ENCODE data around the gene DERL2. TPM values are rescaled to one million over a fixed set of nuclear protein-coding genes. Genes with fewer than 3 reads are reported as not detected.

Gene DERL2
- total and polyA plus RNA-seq, 2 experiments from 2014 or later, result 54.3 to 136 TPM

DNA sequence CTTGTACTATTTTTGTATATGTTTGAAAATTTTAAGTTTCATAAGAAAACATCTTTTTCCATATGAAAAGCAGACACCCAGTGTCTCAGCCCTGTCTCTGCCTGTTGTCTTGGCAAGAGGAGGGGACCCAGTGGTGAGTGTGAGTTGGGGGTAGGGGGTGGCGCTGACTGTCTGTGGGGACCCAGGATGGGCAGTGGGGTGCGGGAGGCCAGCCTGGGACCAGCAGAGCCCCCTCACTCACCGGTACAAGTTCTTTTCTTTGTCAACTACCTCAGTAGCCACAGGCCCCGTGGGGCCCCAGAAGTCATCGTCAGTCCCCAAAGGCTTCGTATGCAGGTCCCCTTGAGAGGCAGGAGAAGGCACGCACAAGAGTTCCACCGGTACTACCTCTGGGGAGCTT, 46.6 kb upstream of the DERL2 start:
- Histone ChIP-seq H3K79me2 (no peaks in the 10 kb centered on the region), H3K4me3 (no peak overlapping the region), H3K9me2 (replicated peaks; ENCODE audit: insufficient read depth) (no peaks in the 10 kb centered on the region), H3K4me1 (ENCODE audit: insufficient read depth) (no peaks in the 10 kb centered on the region), H3K27ac (no peak overlapping the region), H3K36me3 (replicated peaks; ENCODE audit: insufficient read depth, low read depth) (no peaks in the 10 kb centered on the region), H3K9me3 (ENCODE audit: low read depth) (no peaks in the 10 kb centered on the region), H3K4me2 (no peak overlapping the region), H2AFZ (no peak overlapping the region), H4K20me1 (ENCODE audit: insufficient read depth, poor library complexity, severe bottlenecking) (no peaks in the 10 kb centered on the region), H3K27me3 (no peaks in the 10 kb centered on the region)
- DNase-seq (ENCODE audit: low spot score), result no peak
- no peak for TF ChIP-seq EZH2phosphoT487 (IDR thresholded peaks at IDR 0.05; ENCODE audit: low read depth, severe bottlenecking, unreplicated experiment)
- TF ChIP-seq, protein P1, sequence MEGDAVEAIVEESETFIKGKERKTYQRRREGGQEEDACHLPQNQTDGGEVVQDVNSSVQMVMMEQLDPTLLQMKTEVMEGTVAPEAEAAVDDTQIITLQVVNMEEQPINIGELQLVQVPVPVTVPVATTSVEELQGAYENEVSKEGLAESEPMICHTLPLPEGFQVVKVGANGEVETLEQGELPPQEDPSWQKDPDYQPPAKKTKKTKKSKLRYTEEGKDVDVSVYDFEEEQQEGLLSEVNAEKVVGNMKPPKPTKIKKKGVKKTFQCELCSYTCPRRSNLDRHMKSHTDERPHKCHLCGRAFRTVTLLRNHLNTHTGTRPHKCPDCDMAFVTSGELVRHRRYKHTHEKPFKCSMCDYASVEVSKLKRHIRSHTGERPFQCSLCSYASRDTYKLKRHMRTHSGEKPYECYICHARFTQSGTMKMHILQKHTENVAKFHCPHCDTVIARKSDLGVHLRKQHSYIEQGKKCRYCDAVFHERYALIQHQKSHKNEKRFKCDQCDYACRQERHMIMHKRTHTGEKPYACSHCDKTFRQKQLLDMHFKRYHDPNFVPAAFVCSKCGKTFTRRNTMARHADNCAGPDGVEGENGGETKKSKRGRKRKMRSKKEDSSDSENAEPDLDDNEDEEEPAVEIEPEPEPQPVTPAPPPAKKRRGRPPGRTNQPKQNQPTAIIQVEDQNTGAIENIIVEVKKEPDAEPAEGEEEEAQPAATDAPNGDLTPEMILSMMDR (IDR thresholded peaks at IDR 0.05; ENCODE audit: poor library complexity), result no peak
- TF ChIP-seq EZH2 (IDR thresholded peaks at IDR 0.05; ENCODE audit: borderline replicate concordance), result no peak
- WGBS (ENCODE audit: low lambda C conversion rate, missing lambda C conversion rate), result 80% methylated on average over 7 of the region's 8 CpGs

DNA sequence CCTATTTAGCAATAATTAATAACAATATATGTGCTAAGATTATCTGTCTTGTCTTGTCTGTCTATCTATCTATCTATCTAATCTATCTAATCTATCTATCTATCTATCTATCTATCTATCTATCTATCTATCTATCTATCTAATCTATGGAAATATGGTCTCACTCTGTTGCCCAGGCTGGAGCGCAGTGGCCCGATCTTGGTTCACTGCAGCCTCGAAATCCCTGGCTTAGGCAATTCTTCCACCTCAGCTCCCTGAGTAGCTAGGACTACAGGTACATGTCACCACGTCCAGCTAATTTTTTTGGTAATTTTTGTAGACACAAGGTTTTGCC, 45.1 kb upstream of the DERL2 start:
- no peak for DNase-seq (ENCODE audit: low spot score)
- H3K79me2 ChIP-seq, result no peaks in the 10 kb centered on the region
- TF ChIP-seq EZH2 (IDR thresholded peaks at IDR 0.05; ENCODE audit: borderline replicate concordance) (no peak), EZH2phosphoT487 (IDR thresholded peaks at IDR 0.05; ENCODE audit: low read depth, severe bottlenecking, unreplicated experiment) (no peak)
- TF ChIP-seq, protein P1 (IDR thresholded peaks at IDR 0.05; ENCODE audit: poor library complexity), result no peak
- H3K36me3 ChIP-seq (replicated peaks; ENCODE audit: insufficient read depth, low read depth), result no peaks in the 10 kb centered on the region
- H3K9me2 ChIP-seq (replicated peaks; ENCODE audit: insufficient read depth), result no peaks in the 10 kb centered on the region
- H3K4me3 ChIP-seq, result no peak overlapping the region
- no peaks in the 10 kb centered on the region for H4K20me1 ChIP-seq (ENCODE audit: insufficient read depth, poor library complexity, severe bottlenecking)
- H3K9me3 ChIP-seq (ENCODE audit: low read depth), result no peaks in the 10 kb centered on the region
- H2AFZ ChIP-seq, result no peak overlapping the region
- WGBS (ENCODE audit: low lambda C conversion rate, missing lambda C conversion rate), result 91% methylated on average over 4 of the region's 4 CpGs
- H3K27me3 ChIP-seq, result no peaks in the 10 kb centered on the region
- no peak overlapping the region for H3K27ac ChIP-seq
- H3K4me2 ChIP-seq, result no peak overlapping the region
- H3K4me1 ChIP-seq (ENCODE audit: insufficient read depth), result peaks cover 10% of the 10 kb centered on the region

DNA sequence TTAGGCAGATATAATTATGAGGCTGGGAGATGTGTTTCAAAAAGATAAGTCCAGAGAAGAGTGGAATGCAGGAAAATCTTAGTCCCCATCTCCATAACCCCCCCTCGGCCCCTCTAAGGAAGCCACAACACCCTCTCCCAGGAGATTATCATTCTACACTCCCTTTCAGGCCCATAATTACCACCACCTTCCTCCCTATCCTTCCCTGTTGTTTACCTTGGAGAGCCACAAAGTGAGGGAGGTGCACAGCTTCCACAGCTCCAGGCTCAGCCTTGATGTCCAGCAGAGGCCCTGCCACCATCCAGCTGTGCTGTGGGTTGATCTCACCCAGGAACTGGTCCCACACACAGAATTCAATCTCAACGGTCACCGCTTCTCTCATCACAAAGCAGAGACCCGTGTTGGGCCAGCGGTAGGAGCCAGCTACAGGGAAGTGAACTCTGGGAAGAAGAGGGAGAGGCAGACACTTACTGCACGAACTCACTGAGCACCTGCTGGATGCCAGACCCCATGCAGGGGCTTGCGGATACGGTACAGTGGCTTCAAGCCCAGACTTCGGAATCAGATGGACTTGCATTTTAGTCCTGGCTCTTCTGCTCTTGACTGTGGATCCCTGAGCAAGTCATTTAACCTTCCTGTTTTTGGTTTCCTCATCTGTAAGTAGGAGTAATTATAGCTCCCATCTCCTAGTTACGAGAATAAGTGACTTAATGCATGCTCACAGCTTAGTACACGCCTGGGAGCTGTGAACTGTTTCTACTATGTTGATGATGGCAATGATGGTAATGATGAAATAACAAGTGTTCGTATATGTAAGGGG, 44.5 kb upstream of the DERL2 start:
- H3K27ac ChIP-seq, result no peak overlapping the region
- H3K27me3 ChIP-seq, result no peaks in the 10 kb centered on the region
- no peak overlapping the region for H3K4me2 ChIP-seq
- no peaks in the 10 kb centered on the region for H3K9me3 ChIP-seq (ENCODE audit: low read depth)
- no peaks in the 10 kb centered on the region for H3K79me2 ChIP-seq
- H3K9me2 ChIP-seq (replicated peaks; ENCODE audit: insufficient read depth), result no peaks in the 10 kb centered on the region
- no peaks in the 10 kb centered on the region for H3K36me3 ChIP-seq (replicated peaks; ENCODE audit: insufficient read depth, low read depth)
- TF ChIP-seq EZH2 (IDR thresholded peaks at IDR 0.05; ENCODE audit: borderline replicate concordance) (no peak), EZH2phosphoT487 (IDR thresholded peaks at IDR 0.05; ENCODE audit: low read depth, severe bottlenecking, unreplicated experiment) (no peak)
- TF ChIP-seq, protein P1 (IDR thresholded peaks at IDR 0.05; ENCODE audit: poor library complexity), result no peak
- no peak for DNase-seq (ENCODE audit: low spot score)
- H3K4me3 ChIP-seq, result no peak overlapping the region
- peaks cover 10% of the 10 kb centered on the region for H3K4me1 ChIP-seq (ENCODE audit: insufficient read depth)
- WGBS (ENCODE audit: low lambda C conversion rate, missing lambda C conversion rate), result 91% methylated on average over 12 of the region's 12 CpGs
- H4K20me1 ChIP-seq (ENCODE audit: insufficient read depth, poor library complexity, severe bottlenecking), result no peaks in the 10 kb centered on the region
- no peak overlapping the region for H2AFZ ChIP-seq
